GM21825 (cell line): ENCODE data around the gene PRKG1.
"Not testable (repeated sequence)": the region's sequence is repeated elsewhere in the genome, so short reads cannot be mapped to it uniquely, and the experiment has no call there.

Experiments
- ATAC-seq: cut with Tn5 transposase; IDR thresholded peaks from one replicate; pipeline ENCODE4 v1.9.1; 2021; ENCODE audit warnings: mild to moderate bottlenecking, moderate library complexity; ENCODE audit not compliant: unreplicated experiment

The PRKG1 gene

DNA sequence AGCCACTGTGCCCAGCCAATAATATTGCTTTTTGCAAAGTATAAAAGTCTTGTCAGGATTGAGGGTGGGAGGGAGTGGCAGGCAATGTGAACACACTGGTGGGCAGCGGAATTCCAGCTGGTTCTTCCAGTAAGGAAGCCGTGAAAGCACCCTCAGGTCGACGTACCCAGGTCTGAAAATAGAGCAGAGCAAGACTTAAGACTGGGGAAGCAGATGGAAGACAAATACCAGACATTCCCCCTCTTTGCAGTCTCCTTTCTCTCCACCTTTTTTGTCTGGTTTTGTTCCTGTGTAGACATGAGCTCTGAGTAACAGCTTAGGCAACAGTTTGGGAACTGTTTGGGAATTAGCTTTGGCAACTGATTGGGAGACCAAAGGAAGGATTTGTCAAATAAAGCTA lies 642.7 kb downstream of the PRKG1 start:
- ATAC-seq: no peak

DNA sequence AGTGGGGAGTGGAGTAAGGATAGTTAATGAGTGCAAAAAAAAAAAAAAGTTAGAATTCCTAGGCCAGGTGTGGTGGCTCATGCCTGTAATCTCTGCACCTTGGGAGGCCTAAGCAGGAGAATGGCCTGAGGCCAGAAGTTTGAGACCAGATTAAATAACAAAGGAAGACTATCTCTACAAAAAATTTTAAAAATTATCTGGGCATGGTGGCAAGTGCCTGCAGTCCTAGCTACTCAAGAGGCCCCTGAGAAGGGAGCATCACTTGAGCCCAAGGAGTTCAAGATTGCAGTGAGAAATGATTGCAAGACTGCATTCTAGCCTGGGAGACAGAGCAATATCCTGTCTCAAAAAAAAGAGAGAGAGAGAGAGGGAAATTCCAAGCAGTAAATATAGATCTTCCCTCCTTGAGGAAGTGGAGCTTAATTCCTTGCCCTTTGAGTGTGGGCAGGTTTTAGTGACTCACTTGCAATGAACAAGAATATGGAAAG lies 644.6 kb downstream of the PRKG1 start:
- ATAC-seq: no peak

DNA sequence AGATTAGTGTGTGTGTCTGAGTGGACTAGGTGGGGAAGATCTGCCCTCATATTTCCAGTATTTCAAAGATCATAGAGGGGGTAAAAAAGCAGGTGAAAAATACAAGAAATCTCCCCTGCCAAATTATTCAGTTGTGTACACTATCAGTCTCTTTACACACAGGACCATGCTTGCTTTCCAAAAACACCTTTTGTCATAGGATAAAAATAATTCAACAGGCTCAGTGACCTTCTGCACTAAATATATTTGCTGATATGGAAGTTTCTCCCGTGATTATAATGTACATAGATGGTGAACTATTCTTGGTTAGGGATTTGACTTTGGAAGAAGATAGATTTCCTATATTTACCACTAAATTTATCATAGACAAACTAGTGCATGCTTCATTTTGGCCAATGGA lies 649.8 kb downstream of the PRKG1 start:
- no peak for ATAC-seq

DNA sequence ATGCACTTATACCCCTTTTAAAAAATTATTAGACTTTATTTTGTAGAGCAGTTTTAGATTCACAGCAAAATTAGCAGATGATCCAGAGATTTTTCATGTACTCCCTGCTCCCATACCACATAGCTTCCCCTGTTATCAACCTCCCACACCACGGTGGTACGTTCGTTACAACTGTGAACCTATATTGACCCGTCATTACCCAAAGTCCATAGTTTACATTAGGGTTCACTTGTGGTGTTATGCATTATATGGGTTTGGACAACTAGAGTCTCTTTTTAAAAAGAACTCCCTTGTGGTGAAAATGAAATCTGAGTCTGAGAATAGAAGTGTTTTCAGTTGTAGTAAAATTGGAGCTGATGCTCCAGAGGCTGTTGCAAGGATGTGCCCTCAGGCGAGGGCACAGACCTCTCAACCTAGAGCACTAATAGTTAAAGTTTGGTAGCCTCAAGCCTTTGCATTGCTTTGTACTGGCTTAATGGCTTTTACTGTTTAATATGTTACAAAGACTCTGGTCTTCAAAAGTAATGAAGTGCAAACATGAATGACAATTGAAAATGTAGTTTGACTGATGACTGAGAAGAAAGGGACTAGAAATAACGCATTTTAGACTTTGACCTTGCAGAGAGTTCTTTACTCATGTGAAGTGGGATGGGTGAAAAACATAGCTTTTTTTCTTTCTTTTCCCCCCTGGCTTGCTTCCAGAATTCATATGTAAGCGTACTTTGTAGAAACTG lies 655.7 kb downstream of the PRKG1 start:
- ATAC-seq: no peak

DNA sequence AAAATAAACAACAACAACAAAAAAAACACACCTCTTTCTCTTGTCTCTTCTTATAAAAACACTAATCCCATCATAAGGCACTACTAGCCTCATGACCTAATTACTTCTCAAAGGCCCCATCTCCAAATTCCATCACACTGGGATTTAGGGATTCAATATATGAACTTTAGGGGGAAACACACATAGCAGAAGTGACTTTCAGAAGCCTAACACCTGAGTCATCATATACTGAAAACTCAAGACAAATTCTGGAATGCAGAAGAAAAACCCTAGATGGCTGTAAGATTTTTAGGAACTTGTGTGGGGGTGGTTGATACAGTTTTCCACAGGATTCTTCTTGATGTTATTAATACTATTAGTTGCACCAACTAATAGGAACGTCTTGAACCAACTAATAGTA lies 658.8 kb downstream of the PRKG1 start:
- no peak for ATAC-seq

DNA sequence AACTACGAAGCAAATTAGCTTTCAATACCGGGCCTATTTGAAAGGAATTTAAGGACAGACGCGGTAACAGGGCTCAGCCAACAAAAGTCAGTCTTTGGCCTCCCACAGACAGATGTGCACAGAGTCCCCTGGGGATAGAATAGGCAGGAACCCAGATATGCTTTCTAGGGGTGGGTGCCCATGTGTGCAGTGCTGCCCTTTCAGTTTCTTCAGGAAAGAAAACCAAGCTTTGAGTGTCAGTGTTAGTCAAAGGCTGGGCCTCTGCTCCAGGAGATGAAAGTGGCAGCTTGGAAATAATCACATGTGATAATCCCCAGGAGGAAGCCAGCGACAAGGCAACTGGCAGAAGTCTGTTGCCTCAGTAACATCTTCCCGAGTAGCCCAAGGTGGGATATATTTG lies 668.9 kb downstream of the PRKG1 start:
- peak; percentile 94 for ATAC-seq

DNA sequence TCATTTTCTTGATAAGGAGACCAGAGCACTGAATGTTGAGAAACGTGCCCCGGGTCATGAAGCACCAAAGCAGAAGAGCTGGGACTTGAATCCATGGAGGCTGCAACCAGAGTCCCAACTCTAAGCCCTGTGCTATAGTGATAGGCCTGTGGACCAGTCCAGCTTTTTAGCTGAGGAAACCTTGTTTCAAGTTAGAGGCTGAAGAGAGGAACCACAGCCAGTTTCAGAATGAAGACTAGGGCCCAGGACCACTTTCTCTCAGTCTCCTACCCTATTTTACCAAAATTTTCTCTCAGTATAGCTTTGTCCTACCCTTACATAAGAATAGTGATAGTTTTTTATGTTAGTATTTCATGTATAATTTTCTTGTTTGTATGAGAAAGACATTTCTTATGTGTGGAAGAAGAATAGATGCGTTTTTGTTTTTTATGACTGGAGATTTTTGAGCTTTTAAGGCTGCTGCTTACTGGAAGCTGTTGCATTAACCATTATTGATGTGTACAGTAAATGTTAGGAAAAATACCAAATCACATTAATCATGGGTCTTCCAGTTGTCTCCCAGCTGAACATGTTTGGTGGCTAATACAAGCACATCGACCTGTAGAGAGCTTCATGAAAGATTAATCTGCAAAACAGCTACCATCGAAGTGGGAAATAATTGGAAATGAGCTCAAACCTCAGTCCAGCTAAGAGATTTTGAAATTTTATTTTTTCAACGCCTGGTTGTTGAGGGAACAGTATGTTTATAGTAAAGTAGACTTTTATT lies 670.1 kb downstream of the PRKG1 start:
- no peak for ATAC-seq

DNA sequence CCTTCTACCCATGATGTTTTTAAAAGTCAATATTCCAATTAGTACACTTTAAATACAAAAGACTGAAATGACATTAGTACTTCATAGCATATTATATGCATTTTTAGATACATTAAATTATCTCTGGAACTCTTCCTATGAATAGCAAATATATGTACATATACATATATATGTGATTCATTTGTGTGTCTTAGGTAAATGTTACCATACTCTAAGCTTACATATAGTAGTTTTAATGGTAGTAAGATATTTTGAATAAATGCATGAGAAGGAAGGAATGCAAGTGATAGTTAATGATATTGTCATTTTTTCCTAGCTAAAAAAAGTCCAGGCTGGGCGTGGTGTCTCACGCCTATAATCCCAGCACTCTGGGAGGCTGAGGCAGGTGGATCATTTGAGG lies 671.1 kb downstream of the PRKG1 start:
- ATAC-seq: no peak

DNA sequence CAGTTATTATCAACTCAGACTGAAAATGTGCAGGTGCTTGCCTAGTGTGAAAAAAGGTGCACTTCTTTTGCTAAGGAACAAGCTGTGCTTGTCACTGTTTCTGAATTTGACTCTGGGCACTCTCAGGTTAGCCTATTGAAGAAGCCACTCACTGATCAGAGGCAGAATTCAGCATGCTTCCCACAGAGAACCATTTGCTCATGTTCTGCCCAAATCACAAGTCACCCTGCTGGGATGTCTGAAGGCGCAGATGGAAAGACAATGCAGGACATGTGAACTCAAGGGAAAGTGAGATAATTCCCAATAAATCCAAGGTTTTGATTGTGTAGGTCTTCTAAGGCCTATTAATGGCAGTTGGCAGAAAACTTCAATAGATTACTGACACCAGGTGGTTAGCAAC lies 672.9 kb downstream of the PRKG1 start:
- ATAC-seq: no peak

DNA sequence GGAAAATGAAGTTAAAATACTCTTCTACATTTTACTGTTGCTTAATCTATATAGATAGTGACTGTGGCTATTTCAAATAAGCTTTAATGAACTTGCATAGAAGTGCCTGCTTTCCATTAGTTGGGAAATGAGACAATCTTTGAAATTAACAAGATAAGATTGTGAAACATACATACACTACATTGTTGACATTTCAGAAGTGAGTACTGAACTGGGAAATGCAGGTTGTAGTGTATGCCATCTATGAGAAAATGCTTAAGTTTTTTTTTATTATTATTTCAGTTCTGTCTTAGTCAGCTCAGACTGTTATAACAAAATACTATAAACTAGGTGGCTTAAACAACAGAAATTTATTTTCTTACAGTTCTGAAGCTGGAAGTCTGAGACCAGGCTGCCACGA lies 674.7 kb downstream of the PRKG1 start:
- ATAC-seq: no peak

DNA sequence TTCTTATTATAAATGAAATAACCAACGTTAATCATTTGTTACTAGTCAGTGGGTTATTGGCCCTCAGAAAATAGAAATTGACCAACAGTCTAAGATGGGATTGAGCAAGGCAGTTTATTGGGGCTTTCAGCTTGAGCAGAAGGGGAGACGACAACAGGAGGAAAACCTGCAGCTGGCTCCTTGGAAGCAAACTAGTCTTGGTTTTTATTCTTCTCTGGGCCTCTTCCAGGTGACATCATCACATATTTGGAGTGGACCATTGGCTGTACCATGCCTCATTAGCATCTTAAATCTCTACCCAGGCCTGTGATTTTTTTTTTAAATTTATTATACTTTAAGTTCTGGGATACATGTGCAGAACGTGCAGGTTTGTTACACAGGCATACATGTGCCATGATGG lies 684.1 kb downstream of the PRKG1 start:
- ATAC-seq: no peak

DNA sequence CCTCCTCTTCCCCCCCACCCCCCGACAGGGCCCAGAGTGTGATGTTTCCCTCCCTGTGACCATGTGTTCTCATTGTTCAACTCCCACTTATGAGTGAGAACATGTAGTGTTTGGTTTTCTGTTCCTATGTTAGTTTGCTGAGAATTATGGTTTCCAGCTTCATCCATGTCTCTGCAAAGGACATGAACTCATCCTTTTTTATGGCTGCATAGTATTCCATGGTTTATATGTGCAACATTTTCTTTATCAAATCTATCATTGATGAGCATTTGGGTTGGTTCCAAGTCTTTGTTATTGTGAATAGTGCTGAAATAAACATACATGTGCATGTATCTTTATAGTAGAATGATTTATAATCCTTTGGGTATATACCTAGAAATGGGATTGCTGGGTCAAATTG lies 684.6 kb downstream of the PRKG1 start:
- ATAC-seq: not testable (repeated sequence)

DNA sequence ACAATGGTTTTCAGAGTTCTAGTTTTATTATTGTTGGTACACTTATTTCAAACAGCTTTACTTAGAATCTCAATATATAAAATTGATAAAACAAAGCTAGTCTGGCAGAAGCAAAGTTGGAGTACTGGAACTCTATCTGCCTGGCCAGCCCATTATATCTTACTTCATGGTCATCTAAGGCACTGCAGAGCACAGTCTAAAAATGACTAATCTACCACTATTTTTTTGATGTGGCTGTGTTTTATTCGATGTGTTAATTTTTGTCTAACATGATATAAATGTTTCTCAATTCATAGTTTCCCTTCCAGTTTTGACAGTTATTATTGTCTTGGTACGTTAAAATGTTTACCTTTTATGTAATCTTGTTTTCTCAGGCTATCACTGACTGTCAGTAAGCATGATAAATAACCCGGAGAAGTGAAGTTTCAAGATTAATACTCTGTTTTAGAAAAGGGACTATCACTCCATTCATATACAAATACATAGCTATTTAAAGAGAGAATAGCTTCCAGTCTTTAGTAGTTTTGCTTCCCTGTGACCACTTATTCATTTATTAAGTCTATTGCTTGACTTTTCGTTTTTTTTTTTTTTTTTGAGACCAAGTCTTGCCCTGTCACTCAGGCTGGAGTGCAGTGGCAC lies 685.7 kb downstream of the PRKG1 start:
- ATAC-seq: no peak

DNA sequence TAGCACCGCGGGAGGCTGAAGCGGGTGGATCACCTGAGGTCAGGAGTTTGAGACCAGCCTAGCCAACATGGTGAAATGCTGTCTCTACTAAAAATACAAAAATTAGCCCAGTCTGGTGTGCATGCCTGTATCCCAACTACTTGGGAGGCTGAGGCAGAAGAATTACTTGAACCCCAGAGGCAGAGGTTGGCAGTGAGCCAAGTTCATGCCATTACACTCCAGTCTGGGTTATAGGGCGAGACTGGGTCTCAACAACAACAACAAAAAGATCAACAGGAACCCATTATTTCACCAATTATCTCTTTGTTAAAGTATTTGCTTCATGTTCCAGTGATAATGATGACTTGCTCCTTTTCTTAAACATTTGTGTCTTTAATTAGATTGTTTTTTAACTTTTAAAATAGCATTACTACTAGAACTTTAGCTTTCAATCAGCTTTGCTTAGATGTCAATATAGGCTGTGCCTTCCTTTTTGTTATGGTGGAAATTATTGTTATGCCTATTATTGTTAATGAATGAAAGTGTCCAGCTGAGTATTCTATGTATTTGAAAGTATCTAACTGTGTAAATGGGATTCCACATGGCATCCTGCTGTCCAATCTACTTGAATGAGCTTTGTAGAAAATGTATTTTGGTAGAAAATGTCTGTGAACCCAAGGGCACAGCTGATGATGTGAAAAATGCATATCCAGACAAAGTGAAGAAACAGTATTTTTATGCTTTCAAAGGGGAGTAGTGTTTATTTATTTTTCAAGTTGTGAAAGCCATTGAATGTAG lies 686.8 kb downstream of the PRKG1 start:
- no peak for ATAC-seq

DNA sequence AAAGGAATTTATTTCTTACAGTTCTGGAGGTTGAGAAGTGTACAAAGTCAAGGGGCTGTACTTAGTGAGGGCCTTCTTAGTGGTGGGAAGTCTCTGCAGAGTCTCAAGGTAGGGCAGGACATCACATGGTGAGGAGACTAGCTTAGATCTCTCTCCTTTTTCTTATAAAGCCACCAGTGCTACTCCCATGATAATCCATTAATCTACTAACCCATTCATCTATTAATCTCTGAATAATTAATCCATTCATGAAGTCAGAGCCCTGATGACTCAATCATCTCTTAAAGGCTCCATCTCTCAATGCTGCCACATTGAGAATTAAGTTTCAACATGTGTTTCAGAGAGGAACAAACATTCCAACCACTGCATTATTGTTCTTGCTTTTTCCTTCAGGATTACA lies 689.5 kb downstream of the PRKG1 start:
- no peak for ATAC-seq

DNA sequence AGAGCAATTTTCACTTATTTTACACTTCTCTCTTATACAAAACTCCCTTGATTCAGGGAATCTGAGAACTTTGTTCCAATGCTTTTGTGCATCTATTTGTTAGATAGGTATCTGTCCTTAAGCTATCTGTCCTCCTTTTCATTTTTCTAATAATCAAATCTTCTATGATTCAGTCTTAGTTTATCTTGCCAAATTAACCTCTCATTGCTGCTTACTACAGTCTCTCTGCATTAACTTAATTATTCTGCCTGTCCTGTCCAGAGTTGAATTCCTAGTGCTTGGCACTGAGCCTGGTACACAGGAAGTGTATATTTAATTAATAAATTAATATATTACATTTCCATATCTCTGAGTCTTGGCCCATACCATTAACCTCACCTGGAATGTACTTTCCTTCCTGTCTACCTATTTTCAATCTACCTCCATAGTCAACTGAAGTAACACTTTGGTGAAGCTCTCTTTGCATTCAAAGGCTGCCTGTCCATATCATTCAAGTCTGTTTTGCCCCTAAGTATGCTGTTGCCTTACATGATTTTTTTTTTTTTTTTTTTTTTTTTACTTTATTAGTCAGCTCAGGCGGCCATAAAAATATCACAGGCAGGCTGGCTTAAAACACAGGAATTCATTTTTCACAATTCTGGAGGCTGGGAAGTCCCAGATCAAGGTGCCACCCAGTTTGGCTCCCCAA lies 691.1 kb downstream of the PRKG1 start:
- ATAC-seq: no peak

DNA sequence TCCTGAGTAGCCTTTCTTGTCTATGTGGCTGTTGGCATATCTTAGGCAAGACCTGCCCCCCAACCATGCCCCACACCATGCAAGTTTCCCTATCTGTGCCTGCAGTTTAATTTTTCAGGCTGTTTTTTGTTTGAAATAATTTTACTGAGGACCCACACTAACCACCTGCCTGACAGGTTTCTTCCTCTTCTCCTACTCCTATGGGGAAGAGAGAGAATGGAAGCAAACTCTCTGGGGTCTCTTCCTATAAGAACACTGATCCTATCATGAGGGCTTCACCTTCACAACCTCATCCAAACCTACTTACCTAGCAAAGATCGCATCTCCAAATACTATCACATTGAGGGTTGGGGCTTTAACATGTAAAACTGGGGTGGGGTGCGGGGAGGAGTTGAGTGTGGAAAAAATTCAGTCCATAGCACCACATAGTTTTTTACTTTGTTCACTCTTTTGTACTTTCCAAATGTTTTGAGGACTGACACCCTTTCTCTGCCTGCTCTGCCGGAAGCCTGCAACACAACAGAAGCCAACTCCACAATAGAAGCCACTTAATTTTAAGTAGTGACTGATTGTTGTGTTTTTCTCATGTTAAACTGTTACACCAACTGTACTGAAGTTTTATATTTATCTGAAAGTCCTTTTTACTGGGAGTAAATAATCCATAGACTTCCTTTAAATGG lies 692.3 kb downstream of the PRKG1 start:
- ATAC-seq: no peak

DNA sequence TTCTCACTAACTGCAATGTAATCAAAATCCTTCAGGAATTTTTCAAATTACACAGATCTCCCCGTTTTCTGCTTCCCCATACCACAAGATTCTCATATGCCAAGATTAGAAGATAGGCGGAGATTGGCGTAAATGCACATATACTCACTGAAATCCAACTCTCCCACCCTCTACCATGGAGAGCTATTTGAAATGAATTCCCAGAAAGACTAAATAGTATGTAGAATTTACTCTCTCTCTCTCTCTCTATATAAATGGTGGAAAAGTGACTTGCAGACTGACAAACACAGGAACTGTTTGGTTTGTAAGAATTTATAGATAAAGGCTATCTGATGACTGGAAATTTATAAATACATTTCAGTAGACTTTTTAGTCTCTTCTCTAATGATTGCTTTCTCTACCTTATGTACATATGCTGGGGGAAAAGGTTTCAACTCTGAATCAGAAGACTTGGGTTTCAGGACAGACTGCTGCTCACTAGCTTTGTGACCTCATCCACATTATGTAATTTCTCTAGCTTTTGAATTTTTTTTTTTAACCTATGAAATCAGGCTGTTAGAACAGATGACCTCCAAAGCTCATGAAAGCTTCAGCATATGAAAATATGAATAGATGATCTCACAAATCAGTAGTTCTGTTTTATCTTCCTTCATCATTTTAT lies 692.9 kb downstream of the PRKG1 start:
- ATAC-seq: no peak

DNA sequence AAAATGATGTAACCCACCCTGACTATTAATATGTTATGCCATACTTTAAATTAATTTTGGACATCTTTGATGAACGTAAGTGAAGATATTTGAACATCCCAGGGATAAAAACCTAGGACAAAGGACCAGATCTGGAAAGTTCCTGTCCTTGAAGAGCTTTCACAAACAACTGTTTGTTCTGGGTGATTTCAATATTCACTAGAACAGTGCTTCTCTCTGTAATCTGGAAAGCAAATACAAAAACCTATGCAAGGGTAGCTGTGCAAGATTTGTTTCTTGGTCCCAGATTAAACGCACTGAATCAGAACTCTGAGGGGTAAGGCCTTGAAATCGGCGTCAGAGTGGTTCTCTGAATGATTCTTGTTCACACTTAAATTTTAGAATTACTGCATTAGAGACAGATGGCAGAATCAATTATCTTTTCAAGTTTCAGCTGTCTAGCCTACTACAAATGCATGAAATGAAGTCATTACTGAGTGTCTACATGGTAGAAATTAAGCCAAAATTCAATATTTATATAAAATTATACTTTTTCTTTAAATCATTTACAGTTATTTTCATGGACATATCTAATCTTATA lies 694.7 kb downstream of the PRKG1 start:
- ATAC-seq: no peak
